C4-2B (cell line): ENCODE data around the gene ME1.

Source experiments
- ZFX ChIP-seq: fragments of 450-650 bp; IDR thresholded peaks from 2 replicates; pipeline ENCODE4 v1.6.1; 2017
- TF ChIP-seq, protein P1 (sequence below): fragments of 450-650 bp; conservative IDR thresholded peaks from 2 replicates; pipeline ENCODE4 v1.5.1; 2017; ENCODE audit warnings: mild to moderate bottlenecking

DNA sequence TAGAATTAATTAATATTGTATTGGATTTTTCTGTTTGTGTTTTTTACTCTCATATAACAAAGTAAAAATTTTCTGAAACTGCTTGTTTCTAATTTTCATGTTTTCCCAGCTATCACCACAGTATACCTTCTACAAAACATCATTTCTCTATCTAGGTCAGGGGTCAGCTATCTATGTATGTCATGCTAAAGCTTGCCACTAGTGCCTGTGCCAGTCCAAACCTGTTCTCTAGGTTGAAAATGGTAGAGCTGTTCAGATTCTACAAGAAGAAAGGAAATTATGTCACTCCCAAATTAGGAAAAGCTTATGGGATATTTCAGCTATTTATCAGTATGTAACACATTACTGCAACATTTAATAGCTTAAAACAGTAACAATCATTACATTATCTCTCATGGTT lies 5.8 kb upstream of the ME1 start:
- TF ChIP-seq, protein P1, sequence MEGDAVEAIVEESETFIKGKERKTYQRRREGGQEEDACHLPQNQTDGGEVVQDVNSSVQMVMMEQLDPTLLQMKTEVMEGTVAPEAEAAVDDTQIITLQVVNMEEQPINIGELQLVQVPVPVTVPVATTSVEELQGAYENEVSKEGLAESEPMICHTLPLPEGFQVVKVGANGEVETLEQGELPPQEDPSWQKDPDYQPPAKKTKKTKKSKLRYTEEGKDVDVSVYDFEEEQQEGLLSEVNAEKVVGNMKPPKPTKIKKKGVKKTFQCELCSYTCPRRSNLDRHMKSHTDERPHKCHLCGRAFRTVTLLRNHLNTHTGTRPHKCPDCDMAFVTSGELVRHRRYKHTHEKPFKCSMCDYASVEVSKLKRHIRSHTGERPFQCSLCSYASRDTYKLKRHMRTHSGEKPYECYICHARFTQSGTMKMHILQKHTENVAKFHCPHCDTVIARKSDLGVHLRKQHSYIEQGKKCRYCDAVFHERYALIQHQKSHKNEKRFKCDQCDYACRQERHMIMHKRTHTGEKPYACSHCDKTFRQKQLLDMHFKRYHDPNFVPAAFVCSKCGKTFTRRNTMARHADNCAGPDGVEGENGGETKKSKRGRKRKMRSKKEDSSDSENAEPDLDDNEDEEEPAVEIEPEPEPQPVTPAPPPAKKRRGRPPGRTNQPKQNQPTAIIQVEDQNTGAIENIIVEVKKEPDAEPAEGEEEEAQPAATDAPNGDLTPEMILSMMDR, result no peak
- no peak for TF ChIP-seq ZFX
